K562 (cell line): Measurements from ENCODE around the gene NEDD8. TPM values are rescaled to one million over a fixed set of nuclear protein-coding genes. Genes with fewer than 3 reads are reported as not detected.

ENCODE experiments used
- CCNT2 ChIP-seq: IDR thresholded peaks from 2 replicates; pipeline ENCODE4 v1.6.1; 2011; ENCODE audit warnings: borderline replicate concordance, low read depth, mild to moderate bottlenecking, moderate library complexity, mixed read lengths, low read length; ENCODE audit not compliant: insufficient read length; ENCODE audit errors: extremely low read depth
- CHD4 ChIP-seq: fragments of 200-600 bp; sonication (generic); IDR thresholded peaks from 3 replicates; pipeline ENCODE4 v1.6.1; 2012; ENCODE audit warnings: low read depth, mild to moderate bottlenecking, mixed read lengths, low read length, inconsistent platforms; ENCODE audit not compliant: insufficient read depth, insufficient replicate concordance, poor library complexity, severe bottlenecking
- ETV1 ChIP-seq: fragments of 450-650 bp; conservative IDR thresholded peaks from 2 replicates; pipeline ENCODE4 v1.6.1; 2016; ENCODE audit warnings: missing genetic modification characterization, control low read depth, low read depth, missing compliant biosample characterization
- FOXK2 ChIP-seq, 2 experiments: fragments of 450-650 bp; IDR thresholded peaks in 1 of 2; conservative IDR thresholded peaks in 1 of 2; 2 replicates each; pipeline ENCODE4 v1.6.1; 2016; ENCODE audit warnings: low read depth in 2 of 2, mild to moderate bottlenecking in 1 of 2
- FOXM1 ChIP-seq, 2 experiments: fragments of 450-650 bp in 1 of 2; sonication (generic) in 1 of 2; formaldehyde crosslinking in 1 of 2; IDR thresholded peaks; 2 replicates each; pipeline versions ENCODE4 v1.6.1 to v1.9.0; 2017 to 2022; ENCODE audit warnings: low read depth in 2 of 2, mild to moderate bottlenecking in 2 of 2, missing genetic modification reagents in 1 of 2, moderate library complexity in 1 of 2
- IRF9 ChIP-seq: fragments of 450-650 bp; IDR thresholded peaks from 2 replicates; pipeline ENCODE4 v1.6.1; 2016; ENCODE audit warnings: missing biosample characterization, missing genetic modification characterization
- KDM4B ChIP-seq, 2 experiments: fragments of 450-650 bp in 1 of 2; sonication (generic) in 1 of 2; IDR thresholded peaks; 2 replicates each; pipeline ENCODE4 v1.6.1; 2016 to 2017; ENCODE audit warnings: borderline replicate concordance in 2 of 2, antibody characterized with exemption in 1 of 2, low read depth in 1 of 2, mild to moderate bottlenecking in 1 of 2
- MYNN ChIP-seq, 2 experiments: sonication (generic); formaldehyde crosslinking in 1 of 2; IDR thresholded peaks; 2 replicates each; pipeline versions ENCODE4 v1.5.0 to v1.6.1; 2016 to 2020; ENCODE audit warnings: antibody characterized with exemption in 1 of 2, missing genetic modification reagents in 1 of 2
- NR2F6 ChIP-seq: fragments of 450-650 bp; formaldehyde crosslinking; IDR thresholded peaks from 2 replicates; pipeline ENCODE4 v1.4.0; 2020; ENCODE audit warnings: mild to moderate bottlenecking
- RBFOX2 ChIP-seq: fragments of 200-400 bp; formaldehyde crosslinking; IDR thresholded peaks from 2 replicates; pipeline ENCODE4 v1.6.1; 2017; ENCODE audit warnings: low read depth, mild to moderate bottlenecking, low read length, moderate library complexity
- RBM34 ChIP-seq: fragments of 200-400 bp; formaldehyde crosslinking; IDR thresholded peaks from 2 replicates; pipeline ENCODE4 v1.6.1; 2018; ENCODE audit warnings: low read length, borderline replicate concordance; ENCODE audit not compliant: insufficient read depth
- SMARCC2 ChIP-seq: fragments of 450-650 bp; IDR thresholded peaks from 2 replicates; pipeline ENCODE4 v1.6.1; 2017; ENCODE audit warnings: antibody characterized with exemption, moderate library complexity, mild to moderate bottlenecking, low read depth
- ZNF133 ChIP-seq: fragments of 250-450 bp; sonication (Bioruptor Pico); IDR thresholded peaks from 2 replicates; pipeline ENCODE4 v1.4.0; 2020; ENCODE audit warnings: mild to moderate bottlenecking
- ZNF778 ChIP-seq: fragments of 450-650 bp; formaldehyde crosslinking; IDR thresholded peaks from 2 replicates; pipeline ENCODE4 v1.4.0; 2020; ENCODE audit warnings: mild to moderate bottlenecking, moderate library complexity
- polyA plus RNA-seq, 8 experiments: library from polyadenylated mRNA; depleted of rRNA in 4 of 8; stranded (reverse) in 5 of 8; unstranded in 3 of 8; fragments of >200 nt; fragmentation: Nextera tagmentation in 2 of 8; fragmentation: Illumina TruSeq in 1 of 8; extraction: Ambion mirVana in 2 of 8; extraction: Trizol in 1 of 8; gene quantifications; 2 replicates each; pipeline versions ENCODE4 v1.2.1 to v1.2.3, GENCODE V29; 2011 to 2014; ENCODE audit warnings: inconsistent platforms in 1 of 8, missing spikeins in 1 of 8
- total RNA-seq, 7 experiments: library from RNA; depleted of rRNA in 6 of 7; stranded (reverse); fragments of >200 nt in 6 of 7; fragmentation: Illumina TruSeq in 2 of 7; extraction: Trizol in 2 of 7; gene quantifications; 2 replicates each; pipeline versions ENCODE4 v1.2.1 to v1.2.3, GENCODE V29; 2011 to 2021; ENCODE audit warnings: low replicate concordance in 1 of 7
- TF ChIP-seq, protein P1 (sequence below): fragments of 200-800 bp; sonication (Bioruptor generic); IDR thresholded peaks from 2 replicates; pipeline ENCODE4 v1.6.1; 2017; ENCODE audit warnings: missing genetic modification characterization, missing compliant biosample characterization
- TF ChIP-seq, protein P2 (sequence below): fragments of 450-650 bp; formaldehyde crosslinking; IDR thresholded peaks from 2 replicates; pipeline ENCODE4 v1.4.0; 2020; ENCODE audit warnings: mild to moderate bottlenecking, moderate library complexity
- TF ChIP-seq, protein P3 (sequence below): fragments of 250-450 bp; sonication (Bioruptor Pico); IDR thresholded peaks from 2 replicates; pipeline ENCODE4 v1.5.0; 2020; ENCODE audit warnings: mild to moderate bottlenecking, borderline replicate concordance

Gene NEDD8
- total and polyA plus RNA-seq, 9 of the 15 experiments (the other 6 are each of a cell fraction or from before 2014, with no cell fraction given), result 142 to 691 (median 260) TPM

- TF ChIP-seq ZNF778 (CRISPR knock-in tag), result no peak
- peak; percentile 61; the same call in 1 of the 2 replicates for TF ChIP-seq MYNN (IDR thresholded peaks at IDR 0.05)
- no peak for TF ChIP-seq MYNN (CRISPR knock-in tag; IDR thresholded peaks at IDR 0.05)
- TF ChIP-seq ZNF133, result no peak
- no peak for TF ChIP-seq FOXM1 (IDR thresholded peaks at IDR 0.05; ENCODE audit: low read depth)
- TF ChIP-seq FOXM1 (CRISPR knock-in tag; IDR thresholded peaks at IDR 0.05; ENCODE audit: low read depth), result no peak
- TF ChIP-seq RBM34, result no peak
- peak; percentile 55 to 69 for TF ChIP-seq FOXK2 (conservative IDR thresholded peaks at IDR 0.05 in 1 of 2, IDR thresholded peaks at IDR 0.05 in 1 of 2; ENCODE audit: low read depth in 2 of 2)
- TF ChIP-seq SMARCC2, result no peak
- TF ChIP-seq NR2F6 (CRISPR knock-in tag), result no peak
- TF ChIP-seq, protein P1, sequence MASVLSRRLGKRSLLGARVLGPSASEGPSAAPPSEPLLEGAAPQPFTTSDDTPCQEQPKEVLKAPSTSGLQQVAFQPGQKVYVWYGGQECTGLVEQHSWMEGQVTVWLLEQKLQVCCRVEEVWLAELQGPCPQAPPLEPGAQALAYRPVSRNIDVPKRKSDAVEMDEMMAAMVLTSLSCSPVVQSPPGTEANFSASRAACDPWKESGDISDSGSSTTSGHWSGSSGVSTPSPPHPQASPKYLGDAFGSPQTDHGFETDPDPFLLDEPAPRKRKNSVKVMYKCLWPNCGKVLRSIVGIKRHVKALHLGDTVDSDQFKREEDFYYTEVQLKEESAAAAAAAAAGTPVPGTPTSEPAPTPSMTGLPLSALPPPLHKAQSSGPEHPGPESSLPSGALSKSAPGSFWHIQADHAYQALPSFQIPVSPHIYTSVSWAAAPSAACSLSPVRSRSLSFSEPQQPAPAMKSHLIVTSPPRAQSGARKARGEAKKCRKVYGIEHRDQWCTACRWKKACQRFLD (CRISPR knock-in tag), result peak; percentile 82; the same call in 1 of the 2 replicates
- TF ChIP-seq CCNT2, result peak; percentile 44
- TF ChIP-seq ETV1 (tag), result peak; percentile 92
- TF ChIP-seq KDM4B (IDR thresholded peaks at IDR 0.05; ENCODE audit: borderline replicate concordance in 2 of 2, low read depth in 1 of 2), result peak in 1 of 2 experiments; percentile 86; a peak in 2 of 4 replicates
- TF ChIP-seq IRF9 (tag), result no peak
- no peak for TF ChIP-seq CHD4
- TF ChIP-seq, protein P2, sequence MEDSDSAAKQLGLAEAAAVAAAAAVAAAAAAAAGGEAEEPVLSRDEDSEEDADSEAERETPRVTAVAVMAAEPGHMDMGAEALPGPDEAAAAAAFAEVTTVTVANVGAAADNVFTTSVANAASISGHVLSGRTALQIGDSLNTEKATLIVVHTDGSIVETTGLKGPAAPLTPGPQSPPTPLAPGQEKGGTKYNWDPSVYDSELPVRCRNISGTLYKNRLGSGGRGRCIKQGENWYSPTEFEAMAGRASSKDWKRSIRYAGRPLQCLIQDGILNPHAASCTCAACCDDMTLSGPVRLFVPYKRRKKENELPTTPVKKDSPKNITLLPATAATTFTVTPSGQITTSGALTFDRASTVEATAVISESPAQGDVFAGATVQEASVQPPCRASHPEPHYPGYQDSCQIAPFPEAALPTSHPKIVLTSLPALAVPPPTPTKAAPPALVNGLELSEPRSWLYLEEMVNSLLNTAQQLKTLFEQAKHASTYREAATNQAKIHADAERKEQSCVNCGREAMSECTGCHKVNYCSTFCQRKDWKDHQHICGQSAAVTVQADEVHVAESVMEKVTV (CRISPR knock-in tag), result peak; percentile 10; the same call in 1 of the 2 replicates
- TF ChIP-seq, protein P3, sequence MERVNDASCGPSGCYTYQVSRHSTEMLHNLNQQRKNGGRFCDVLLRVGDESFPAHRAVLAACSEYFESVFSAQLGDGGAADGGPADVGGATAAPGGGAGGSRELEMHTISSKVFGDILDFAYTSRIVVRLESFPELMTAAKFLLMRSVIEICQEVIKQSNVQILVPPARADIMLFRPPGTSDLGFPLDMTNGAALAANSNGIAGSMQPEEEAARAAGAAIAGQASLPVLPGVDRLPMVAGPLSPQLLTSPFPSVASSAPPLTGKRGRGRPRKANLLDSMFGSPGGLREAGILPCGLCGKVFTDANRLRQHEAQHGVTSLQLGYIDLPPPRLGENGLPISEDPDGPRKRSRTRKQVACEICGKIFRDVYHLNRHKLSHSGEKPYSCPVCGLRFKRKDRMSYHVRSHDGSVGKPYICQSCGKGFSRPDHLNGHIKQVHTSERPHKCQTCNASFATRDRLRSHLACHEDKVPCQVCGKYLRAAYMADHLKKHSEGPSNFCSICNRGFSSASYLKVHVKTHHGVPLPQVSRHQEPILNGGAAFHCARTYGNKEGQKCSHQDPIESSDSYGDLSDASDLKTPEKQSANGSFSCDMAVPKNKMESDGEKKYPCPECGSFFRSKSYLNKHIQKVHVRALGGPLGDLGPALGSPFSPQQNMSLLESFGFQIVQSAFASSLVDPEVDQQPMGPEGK (CRISPR knock-in tag), result no peak
- peak; percentile 91 for TF ChIP-seq RBFOX2
Measured at GRCh38 chr14:24188251-24189058, 43.7 kb downstream of the NEDD8 start, which contains the start of gene IPO4 (continued).
